Astrocyte (in vitro differentiated cells and primary cell): ENCODE results near the gene CPPED1. TPM values are rescaled to one million over a fixed set of nuclear protein-coding genes. Genes with fewer than 3 reads are reported as not detected.
A peak's percentile ranks its signal among the peaks of the same experiment; 100 is the strongest.

ENCODE experiments used
- DNase-seq: peaks from one replicate; pipeline ENCODE4 v3.0.0-alpha.2; 2010; ENCODE audit warnings: low read depth
- FAIRE-seq: peaks from 2 replicates; lab custom pipeline; 2011; peaks lifted over from hg19 to GRCh38; lab: Jason Lieb, UNC
- H2AFZ ChIP-seq: 2 replicates; pipeline ENCODE4 v1.6.0; 2012; ENCODE audit warnings: low read depth, low read length, inconsistent platforms
- H3K27ac ChIP-seq: 2 replicates; pipeline ENCODE4 v1.5.1; 2011; ENCODE audit warnings: low read depth, low read length, inconsistent platforms
- H3K27me3 ChIP-seq: 2 replicates; pipeline ENCODE4 v1.6.0; 2011; ENCODE audit warnings: low read length, inconsistent platforms; ENCODE audit not compliant: insufficient read depth
- H3K36me3 ChIP-seq: 2 replicates; pipeline ENCODE4 v1.5.1; 2011; ENCODE audit warnings: low read length, inconsistent platforms; ENCODE audit not compliant: insufficient read depth
- H3K4me1 ChIP-seq: 2 replicates; pipeline ENCODE4 v1.5.1; 2011; ENCODE audit warnings: low read length, inconsistent platforms; ENCODE audit not compliant: insufficient read depth
- H3K4me2 ChIP-seq: 2 replicates; pipeline ENCODE4 v1.6.0; 2012; ENCODE audit warnings: low read length, inconsistent platforms
- H3K4me3 ChIP-seq: 2 replicates; pipeline ENCODE4 v1.5.1; 2011; ENCODE audit warnings: low read depth, mild to moderate bottlenecking, low read length, inconsistent platforms; ENCODE audit not compliant: insufficient read depth
- H3K79me2 ChIP-seq: 2 replicates; pipeline ENCODE4 v1.6.0; 2012; ENCODE audit warnings: mild to moderate bottlenecking, low read length, inconsistent platforms; ENCODE audit not compliant: insufficient read depth
- H3K9ac ChIP-seq: 2 replicates; pipeline ENCODE4 v1.6.0; 2012; ENCODE audit warnings: mild to moderate bottlenecking, low read length, inconsistent platforms
- H3K9me3 ChIP-seq: 2 replicates; pipeline ENCODE4 v1.5.1; 2012; ENCODE audit warnings: low read depth, mild to moderate bottlenecking, low read length, inconsistent platforms; ENCODE audit not compliant: insufficient read depth
- H4K20me1 ChIP-seq: 2 replicates; pipeline ENCODE4 v1.6.0; 2012; ENCODE audit warnings: low read length, inconsistent platforms; ENCODE audit not compliant: insufficient read depth
- H3K27ac Mint-ChIP-seq: one replicate; pipeline ENCODE4 v1.8.0; 2021; ENCODE audit warnings: mild to moderate bottlenecking, mixed read lengths; ENCODE audit not compliant: unreplicated experiment
- H3K27me3 Mint-ChIP-seq: one replicate; pipeline ENCODE4 v1.8.0; 2021; ENCODE audit warnings: low read depth, mixed read lengths; ENCODE audit not compliant: unreplicated experiment
- H3K36me3 Mint-ChIP-seq: one replicate; pipeline ENCODE4 v1.8.0; 2021; ENCODE audit warnings: low read depth, mixed read lengths; ENCODE audit not compliant: unreplicated experiment
- H3K4me1 Mint-ChIP-seq: one replicate; pipeline ENCODE4 v1.8.0; 2021; ENCODE audit warnings: low read depth, mixed read lengths; ENCODE audit not compliant: unreplicated experiment
- H3K4me3 Mint-ChIP-seq: one replicate; pipeline ENCODE4 v1.8.0; 2021; ENCODE audit warnings: mild to moderate bottlenecking, moderate library complexity, mixed read lengths; ENCODE audit not compliant: unreplicated experiment
- H3K9me3 Mint-ChIP-seq: one replicate; pipeline ENCODE4 v1.8.0; 2021; ENCODE audit warnings: mild to moderate bottlenecking, mixed read lengths; ENCODE audit not compliant: unreplicated experiment
- CTCF ChIP-seq: IDR thresholded peaks from 2 replicates; pipeline ENCODE4 v1.5.1; 2011; ENCODE audit warnings: low read depth, mild to moderate bottlenecking, inconsistent platforms, low read length, moderate library complexity; ENCODE audit not compliant: insufficient read depth
- EZH2 ChIP-seq: IDR thresholded peaks from 2 replicates; pipeline ENCODE4 v1.6.1; 2012; ENCODE audit warnings: mild to moderate bottlenecking, low read length, inconsistent platforms; ENCODE audit not compliant: insufficient read depth
- total RNA-seq: library from RNA; stranded (reverse); gene quantifications from 2 replicates; pipeline ENCODE4 v1.2.1, GENCODE V29; 2021

Gene CPPED1
- total RNA-seq, 1 donor from 2014 or later, result 28.5 TPM

GRCh38 chr16:12685806-12686205 lies 117.9 kb downstream of the CPPED1 start:
- H3K9ac ChIP-seq, result no peak overlapping the region
- H3K9me3 Mint-ChIP-seq, result peaks cover 3% of the 10 kb centered on the region
- peaks cover 2% of the 10 kb centered on the region for H3K4me1 Mint-ChIP-seq
- no peak for FAIRE-seq
- H3K27ac Mint-ChIP-seq, result peak overlapping the region; percentile 68
- H3K9me3 ChIP-seq, result no peaks in the 10 kb centered on the region
- no peak overlapping the region for H2AFZ ChIP-seq
- H3K27me3 Mint-ChIP-seq, result no peaks in the 10 kb centered on the region
- TF ChIP-seq CTCF (no peak), EZH2 (no peak)
- no peaks in the 10 kb centered on the region for H4K20me1 ChIP-seq
- no peaks in the 10 kb centered on the region for H3K79me2 ChIP-seq
- H3K27ac ChIP-seq, result no peak overlapping the region
- peaks cover 12% of the 10 kb centered on the region for H3K36me3 Mint-ChIP-seq
- no peaks in the 10 kb centered on the region for H3K27me3 ChIP-seq
- H3K4me3 ChIP-seq, result no peak overlapping the region
- no peaks in the 10 kb centered on the region for H3K36me3 ChIP-seq
- no peak for DNase-seq
- no peak overlapping the region for H3K4me2 ChIP-seq
- no peaks in the 10 kb centered on the region for H3K4me1 ChIP-seq
- no peak overlapping the region for H3K4me3 Mint-ChIP-seq

DNA sequence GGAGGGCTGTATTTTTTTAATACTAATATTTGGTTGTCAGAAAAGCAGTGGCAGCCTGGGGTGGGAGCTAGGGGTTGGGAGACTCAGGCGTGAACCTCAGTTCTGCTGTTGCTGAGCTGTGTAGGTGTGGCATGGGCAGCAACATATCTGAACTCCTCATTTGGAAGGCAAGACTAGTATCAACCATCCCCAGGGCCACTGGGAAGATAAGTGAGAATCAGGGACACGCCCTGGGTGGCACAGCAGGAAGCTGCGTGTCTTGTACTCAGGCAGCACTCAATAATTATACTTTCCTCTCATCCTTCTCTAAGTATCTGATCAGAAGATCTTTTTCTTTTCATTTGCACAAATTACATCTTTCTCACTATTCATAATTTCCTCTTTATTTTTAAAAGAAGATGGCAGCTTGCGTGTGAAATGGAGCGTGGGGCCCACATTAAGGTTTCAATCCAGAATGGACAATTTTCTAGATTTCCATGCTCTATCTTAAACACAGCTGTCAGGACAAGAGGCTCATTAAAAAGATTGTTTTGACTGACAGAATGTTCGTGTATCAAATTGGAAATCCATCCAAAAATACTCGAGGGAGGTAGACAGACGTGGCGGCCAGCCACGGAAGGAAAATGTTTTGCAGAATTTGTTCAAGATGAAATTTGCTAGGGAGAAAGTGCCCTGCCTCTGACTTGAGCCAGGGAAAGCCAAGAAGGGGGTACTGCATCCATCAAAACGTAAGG lies 121.1 kb downstream of the CPPED1 start:
- H3K4me2 ChIP-seq, result no peak overlapping the region
- H3K36me3 Mint-ChIP-seq, result peaks cover 5% of the 10 kb centered on the region
- no peak overlapping the region for H2AFZ ChIP-seq
- no peaks in the 10 kb centered on the region for H3K27me3 Mint-ChIP-seq
- no peak overlapping the region for H3K27ac ChIP-seq
- H3K27me3 ChIP-seq, result no peaks in the 10 kb centered on the region
- H4K20me1 ChIP-seq, result no peaks in the 10 kb centered on the region
- DNase-seq (no peak), FAIRE-seq (no peak)
- no peak overlapping the region for H3K4me3 Mint-ChIP-seq
- peaks cover 8% of the 10 kb centered on the region for H3K4me1 ChIP-seq
- peaks cover 14% of the 10 kb centered on the region for H3K4me1 Mint-ChIP-seq
- TF ChIP-seq CTCF (no peak), EZH2 (no peak)
- H3K9me3 Mint-ChIP-seq, result peaks cover 3% of the 10 kb centered on the region
- no peaks in the 10 kb centered on the region for H3K79me2 ChIP-seq
- no peak overlapping the region for H3K4me3 ChIP-seq
- no peak overlapping the region for H3K9ac ChIP-seq
- H3K9me3 ChIP-seq, result no peaks in the 10 kb centered on the region
- no peak overlapping the region for H3K27ac Mint-ChIP-seq
- H3K36me3 ChIP-seq, result no peaks in the 10 kb centered on the region

GRCh38 chr16:12681653-12682052 lies 122.0 kb downstream of the CPPED1 start:
- Mint-ChIP-seq H3K9me3 (peaks cover 5% of the 10 kb centered on the region), H3K4me1 (peaks cover 14% of the 10 kb centered on the region), H3K27ac (no peak overlapping the region), H3K4me3 (no peak overlapping the region), H3K27me3 (no peaks in the 10 kb centered on the region), H3K36me3 (peaks cover 5% of the 10 kb centered on the region)
- Histone ChIP-seq H3K79me2 (no peaks in the 10 kb centered on the region), H3K27me3 (no peaks in the 10 kb centered on the region), H3K27ac (no peak overlapping the region), H3K4me1 (peaks cover 8% of the 10 kb centered on the region), H3K9me3 (no peaks in the 10 kb centered on the region), H4K20me1 (no peaks in the 10 kb centered on the region), H2AFZ (no peak overlapping the region), H3K9ac (no peak overlapping the region), H3K36me3 (no peaks in the 10 kb centered on the region), H3K4me2 (no peak overlapping the region), H3K4me3 (no peak overlapping the region)
- FAIRE-seq, result no peak
- TF ChIP-seq EZH2 (no peak), CTCF (no peak)
- no peak for DNase-seq
